Hypothalamus (tissue), 51 donors: ENCODE measurements around the gene KLF15.

Source experiments
- DNase-seq, 51 donors: peaks; one replicate each; lab custom pipeline; 2025; lab: John Stamatoyannopoulos, UW

Gene KLF15

GRCh38 chr3:126389794-126390146, 32.6 kb upstream of the KLF15 start:
- no peak for DNase-seq

GRCh38 chr3:126389112-126389793, 32.0 kb upstream of the KLF15 start:
- DNase-seq: peak in 50 of 51 donors; percentile 34 to 95 (median 84)

GRCh38 chr3:126381966-126382365, 24.8 kb upstream of the KLF15 start:
- no peak for DNase-seq

- no peak for DNase-seq
Observed at GRCh38 chr3:126380011-126380768, 23.0 kb upstream of the KLF15 start.

- DNase-seq: no peak
Observed at GRCh38 chr3:126378341-126378751, 21.1 kb upstream of the KLF15 start.

GRCh38 chr3:126377211-126377610, 20.0 kb upstream of the KLF15 start:
- DNase-seq: no peak

- DNase-seq: peak in 1 of 51 donors; percentile 10
Observed at GRCh38 chr3:126376444-126376843, 19.2 kb upstream of the KLF15 start.

- no peak for DNase-seq
Observed at GRCh38 chr3:126375835-126376331, 18.7 kb upstream of the KLF15 start.

- DNase-seq: peak in 5 of 51 donors; percentile 14 to 32 (median 23)
Observed at GRCh38 chr3:126373682-126374601, 16.7 kb upstream of the KLF15 start.

GRCh38 chr3:126373146-126373613, 16.0 kb upstream of the KLF15 start:
- DNase-seq: no peak

GRCh38 chr3:126372413-126373145, 15.4 kb upstream of the KLF15 start:
- DNase-seq: no peak

GRCh38 chr3:126371096-126371705, 14.0 kb upstream of the KLF15 start:
- DNase-seq: no peak

- no peak for DNase-seq
Observed at GRCh38 chr3:126370606-126371005, 13.4 kb upstream of the KLF15 start.

- no peak for DNase-seq
Observed at GRCh38 chr3:126370055-126370454, 12.8 kb upstream of the KLF15 start.

- DNase-seq: no peak
Observed at GRCh38 chr3:126369490-126369889, 12.3 kb upstream of the KLF15 start.

GRCh38 chr3:126367316-126367805, 10.2 kb upstream of the KLF15 start:
- no peak for DNase-seq

- no peak for DNase-seq
Observed at GRCh38 chr3:126365351-126366277, 8.4 kb upstream of the KLF15 start.

GRCh38 chr3:126364731-126365301, 7.6 kb upstream of the KLF15 start:
- DNase-seq: no peak
